Endothelial cell of umbilical vein (primary cell): ENCODE measurements around the gene FRMD4A.

ENCODE experiments used
- EZH2 ChIP-seq: IDR thresholded peaks from 2 replicates; pipeline ENCODE4 v1.6.1; 2012; ENCODE audit warnings: borderline replicate concordance, low read depth, mild to moderate bottlenecking, moderate library complexity, low read length, inconsistent platforms; ENCODE audit not compliant: severe bottlenecking
- FOS ChIP-seq: IDR thresholded peaks from 2 replicates; pipeline ENCODE4 v1.6.1; 2011; ENCODE audit warnings: mild to moderate bottlenecking, low read length, moderate library complexity, borderline replicate concordance; ENCODE audit not compliant: insufficient read depth
- GATA2 ChIP-seq: IDR thresholded peaks from 2 replicates; pipeline ENCODE4 v1.7.0; 2011; ENCODE audit warnings: low read depth, mild to moderate bottlenecking, moderate library complexity, mixed read lengths, low read length; ENCODE audit not compliant: insufficient read length, insufficient read depth
- JUN ChIP-seq: IDR thresholded peaks from 2 replicates; pipeline ENCODE4 v1.6.1; 2011; ENCODE audit warnings: borderline replicate concordance, low read depth; ENCODE audit not compliant: insufficient read length, insufficient read depth
- MYC ChIP-seq: IDR thresholded peaks from one replicate; pipeline ENCODE4 v1.6.1; 2011; ENCODE audit warnings: mild to moderate bottlenecking, low read depth, low read length
- POLR2A ChIP-seq: IDR thresholded peaks from 2 replicates; pipeline ENCODE4 v1.6.1; 2012; ENCODE audit warnings: low read depth, mild to moderate bottlenecking, control low read depth, low read length
- POLR2AphosphoS5 ChIP-seq: IDR thresholded peaks from 2 replicates; pipeline ENCODE4 v1.6.1; 2012; ENCODE audit warnings: low read depth, mild to moderate bottlenecking, control low read depth, low read length, moderate library complexity; ENCODE audit not compliant: insufficient read depth
- TF ChIP-seq, protein P1 (sequence below), 2 donors: IDR thresholded peaks; 1 replicate in 1 of 2; 2 replicates in 1 of 2; pipeline ENCODE4 v1.5.1; 2011; ENCODE audit warnings: low read length in 2 of 2, mild to moderate bottlenecking in 2 of 2, moderate library complexity in 2 of 2, control low read depth in 1 of 2, inconsistent platforms in 1 of 2, low read depth in 1 of 2; ENCODE audit not compliant: insufficient read depth in 1 of 2; ENCODE audit errors: extremely low read depth in 1 of 2
- TF ChIP-seq, protein P2 (sequence below): IDR thresholded peaks from 2 replicates; pipeline ENCODE4 v1.6.1; 2011; ENCODE audit not compliant: insufficient read depth, insufficient read length

DNA sequence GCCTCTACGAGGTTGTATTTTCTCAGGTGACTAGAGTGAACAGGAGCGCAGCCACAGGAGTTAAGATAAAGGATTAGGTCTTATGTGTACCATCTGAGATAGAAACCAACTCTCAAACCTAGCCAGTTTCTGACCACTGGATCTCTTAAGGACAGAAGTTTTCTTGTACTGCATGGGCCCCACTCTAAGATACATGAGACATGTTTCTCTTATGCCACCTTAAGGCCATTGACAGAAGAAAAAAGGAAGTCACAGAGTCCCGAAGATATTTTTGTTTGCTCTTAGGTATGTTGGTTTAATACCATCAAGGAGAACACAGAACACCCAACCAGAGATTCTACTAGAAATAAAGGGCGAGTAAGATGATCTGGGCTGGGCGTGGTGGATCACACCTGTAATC lies 335.8 kb downstream of the FRMD4A start:
- TF ChIP-seq, protein P1, sequence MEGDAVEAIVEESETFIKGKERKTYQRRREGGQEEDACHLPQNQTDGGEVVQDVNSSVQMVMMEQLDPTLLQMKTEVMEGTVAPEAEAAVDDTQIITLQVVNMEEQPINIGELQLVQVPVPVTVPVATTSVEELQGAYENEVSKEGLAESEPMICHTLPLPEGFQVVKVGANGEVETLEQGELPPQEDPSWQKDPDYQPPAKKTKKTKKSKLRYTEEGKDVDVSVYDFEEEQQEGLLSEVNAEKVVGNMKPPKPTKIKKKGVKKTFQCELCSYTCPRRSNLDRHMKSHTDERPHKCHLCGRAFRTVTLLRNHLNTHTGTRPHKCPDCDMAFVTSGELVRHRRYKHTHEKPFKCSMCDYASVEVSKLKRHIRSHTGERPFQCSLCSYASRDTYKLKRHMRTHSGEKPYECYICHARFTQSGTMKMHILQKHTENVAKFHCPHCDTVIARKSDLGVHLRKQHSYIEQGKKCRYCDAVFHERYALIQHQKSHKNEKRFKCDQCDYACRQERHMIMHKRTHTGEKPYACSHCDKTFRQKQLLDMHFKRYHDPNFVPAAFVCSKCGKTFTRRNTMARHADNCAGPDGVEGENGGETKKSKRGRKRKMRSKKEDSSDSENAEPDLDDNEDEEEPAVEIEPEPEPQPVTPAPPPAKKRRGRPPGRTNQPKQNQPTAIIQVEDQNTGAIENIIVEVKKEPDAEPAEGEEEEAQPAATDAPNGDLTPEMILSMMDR (IDR thresholded peaks at IDR 0.05; ENCODE audit: extremely low read depth in 1 of 2, insufficient read depth in 1 of 2, low read depth in 1 of 2, low read length in 2 of 2), result no peak
- no peak for TF ChIP-seq JUN
- TF ChIP-seq POLR2A, result no peak
- no peak for TF ChIP-seq POLR2AphosphoS5
- no peak for TF ChIP-seq EZH2
- TF ChIP-seq GATA2, result no peak
- no peak for TF ChIP-seq MYC
- TF ChIP-seq FOS, result no peak
- TF ChIP-seq, protein P2, sequence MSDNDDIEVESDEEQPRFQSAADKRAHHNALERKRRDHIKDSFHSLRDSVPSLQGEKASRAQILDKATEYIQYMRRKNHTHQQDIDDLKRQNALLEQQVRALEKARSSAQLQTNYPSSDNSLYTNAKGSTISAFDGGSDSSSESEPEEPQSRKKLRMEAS, result no peak
